Measurements from ENCODE around the gene CDC42BPB. TPM values are rescaled to one million over a fixed set of nuclear protein-coding genes. Genes with fewer than 3 reads are reported as not detected.
A peak's percentile ranks its signal among the peaks of the same experiment; 100 is the strongest.

Gene CDC42BPB
- total RNA-seq, 4 donors from 2014 or later, result 90.7 to 153 (median 101) TPM

DNA sequence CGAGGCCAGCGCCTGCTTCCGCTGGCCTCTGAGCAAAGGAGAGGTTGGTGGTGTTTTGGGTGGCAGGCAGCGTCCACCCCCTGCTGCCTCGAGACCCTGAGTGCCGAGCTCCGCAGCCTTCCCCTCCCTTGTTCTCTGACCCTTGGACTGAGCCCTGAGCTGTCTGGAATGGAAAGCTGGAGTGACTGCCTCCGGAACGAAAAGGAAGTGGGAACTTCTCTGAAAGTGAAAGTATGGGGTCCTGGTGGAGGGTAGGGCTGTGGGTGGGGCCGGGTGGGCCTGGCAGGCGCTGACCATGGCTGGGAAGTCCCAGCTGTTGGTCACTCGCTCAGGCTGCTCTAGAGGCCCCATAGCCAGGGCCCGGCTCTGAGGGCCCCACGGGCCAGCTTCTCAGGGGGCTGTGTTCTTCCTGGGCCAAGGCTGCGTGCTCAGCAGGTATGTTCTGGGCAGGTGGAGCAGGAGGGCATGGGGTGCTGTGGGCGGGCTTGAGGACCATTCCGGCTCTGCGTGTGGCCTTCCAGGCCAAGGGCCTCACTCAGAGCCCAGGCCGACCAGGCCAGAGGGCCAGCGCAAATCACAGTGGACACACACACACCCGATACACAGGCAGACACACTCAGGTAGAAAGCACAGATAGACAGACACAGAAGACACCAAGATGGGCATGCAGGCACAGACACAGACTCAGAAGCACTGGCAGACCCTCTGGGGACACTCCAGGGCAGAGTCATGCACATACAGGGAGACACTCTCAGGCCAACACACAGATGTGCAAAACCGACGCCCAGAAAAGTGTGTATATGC is 37.3 kb upstream of the CDC42BPB start, which contains the start of gene EXOC3L4:
EXOC3L4 (plus strand) TSS at position 320 of the 804 bp plus-strand sequence. CDS start 5,495 bp downstream, outside the sequence.
- no peaks in the 10 kb centered on the region for H3K36me3 ChIP-seq
- no peaks in the 10 kb centered on the region for H3K9me3 ChIP-seq
- 81 to 82% methylated on average over 19 of the region's 23 CpGs for WGBS, 2 donors
- peaks cover 0 to 8% of the 10 kb centered on the region in 2 donors for H3K4me1 ChIP-seq
- no peak for DNase-seq
- intact Hi-C loops (cut with DNase I), result loop anchor here (10.0 kb wide), 1 partner anchor 400 kb away; no protein-coding TSS in a partner anchor
- no peak within 1 kb of the TSS for H3K27ac ChIP-seq
- TF ChIP-seq, protein P1, sequence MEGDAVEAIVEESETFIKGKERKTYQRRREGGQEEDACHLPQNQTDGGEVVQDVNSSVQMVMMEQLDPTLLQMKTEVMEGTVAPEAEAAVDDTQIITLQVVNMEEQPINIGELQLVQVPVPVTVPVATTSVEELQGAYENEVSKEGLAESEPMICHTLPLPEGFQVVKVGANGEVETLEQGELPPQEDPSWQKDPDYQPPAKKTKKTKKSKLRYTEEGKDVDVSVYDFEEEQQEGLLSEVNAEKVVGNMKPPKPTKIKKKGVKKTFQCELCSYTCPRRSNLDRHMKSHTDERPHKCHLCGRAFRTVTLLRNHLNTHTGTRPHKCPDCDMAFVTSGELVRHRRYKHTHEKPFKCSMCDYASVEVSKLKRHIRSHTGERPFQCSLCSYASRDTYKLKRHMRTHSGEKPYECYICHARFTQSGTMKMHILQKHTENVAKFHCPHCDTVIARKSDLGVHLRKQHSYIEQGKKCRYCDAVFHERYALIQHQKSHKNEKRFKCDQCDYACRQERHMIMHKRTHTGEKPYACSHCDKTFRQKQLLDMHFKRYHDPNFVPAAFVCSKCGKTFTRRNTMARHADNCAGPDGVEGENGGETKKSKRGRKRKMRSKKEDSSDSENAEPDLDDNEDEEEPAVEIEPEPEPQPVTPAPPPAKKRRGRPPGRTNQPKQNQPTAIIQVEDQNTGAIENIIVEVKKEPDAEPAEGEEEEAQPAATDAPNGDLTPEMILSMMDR (IDR thresholded peaks at IDR 0.05), result no peak
- TF ChIP-seq POLR2A (IDR thresholded peaks at IDR 0.05), result no peak
- no peak within 1 kb of the TSS for H3K4me3 ChIP-seq (replicated peaks in 1 of 3)
- no peaks in the 10 kb centered on the region for H3K27me3 ChIP-seq

DNA sequence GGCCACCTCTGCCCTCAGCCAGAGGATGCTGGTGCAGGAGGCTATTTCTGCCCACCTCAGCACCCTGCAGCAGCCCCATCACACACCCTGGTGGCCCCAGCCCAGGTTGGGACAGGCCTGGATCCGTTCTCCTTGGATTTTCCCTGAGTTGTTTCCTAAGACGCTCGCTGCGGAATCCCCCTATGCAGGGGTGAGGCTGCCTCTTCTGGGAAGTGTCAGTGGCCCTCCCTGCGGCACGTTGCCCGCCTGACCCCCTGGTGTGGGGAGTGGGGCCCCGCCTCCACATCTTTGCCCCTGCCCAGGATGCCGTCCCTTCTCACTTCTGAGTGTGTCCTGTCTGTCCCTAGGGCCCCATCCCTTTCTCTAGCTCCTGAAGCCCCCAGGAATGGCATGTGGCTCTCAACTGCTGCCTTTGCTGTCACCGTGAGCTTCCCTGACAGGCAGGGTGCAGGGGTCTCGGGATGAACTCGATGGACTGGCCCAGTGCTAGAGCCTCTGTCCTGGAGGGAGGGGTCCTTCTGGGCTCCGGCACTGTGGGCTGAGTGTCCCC is 36.6 kb upstream of the CDC42BPB start:
- Histone ChIP-seq H3K9me3 (no peaks in the 10 kb centered on the region), H3K27me3 (no peaks in the 10 kb centered on the region), H3K27ac (no peak overlapping the region), H3K4me1 (peaks cover 0 to 8% of the 10 kb centered on the region in 2 donors), H3K4me3 (replicated peaks in 1 of 3) (no peak overlapping the region), H3K36me3 (no peaks in the 10 kb centered on the region)
- DNase-seq, result no peak
- TF ChIP-seq, protein P1 (IDR thresholded peaks at IDR 0.05), result no peak
- TF ChIP-seq POLR2A (IDR thresholded peaks at IDR 0.05), result no peak
- intact Hi-C loops (cut with DNase I), result loop anchor here (10.0 kb wide), 1 partner anchor 399 kb away; no protein-coding TSS in a partner anchor
- WGBS, 2 donors, result 81 to 89% methylated on average over 6 to 12 of the region's 13 CpGs

DNA sequence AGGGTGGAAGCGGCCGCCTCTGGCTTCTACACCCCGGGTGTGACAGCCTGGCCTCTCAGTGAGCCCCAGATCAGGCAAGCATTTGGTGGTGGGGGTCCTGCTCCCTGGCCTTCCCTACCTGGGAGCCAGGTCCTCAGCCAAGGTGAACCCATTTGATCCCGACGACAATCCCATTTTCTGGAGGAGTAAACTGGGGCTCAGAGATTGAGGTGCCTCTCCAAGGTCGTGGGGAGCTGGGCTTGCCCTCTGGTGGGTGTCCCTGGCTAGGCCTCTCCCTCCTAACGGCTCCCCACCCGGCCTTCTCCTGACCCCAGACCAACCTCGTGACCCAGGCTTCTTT is 34.5 kb upstream of the CDC42BPB start:
- Histone ChIP-seq H3K36me3 (no peaks in the 10 kb centered on the region), H3K27me3 (no peaks in the 10 kb centered on the region), H3K9me3 (no peaks in the 10 kb centered on the region), H3K4me3 (replicated peaks in 1 of 3) (peak overlapping the region in 1 of 3 donors; percentile 48), H3K27ac (peak overlapping the region in 1 of 3 donors; percentile 18), H3K4me1 (peaks cover 0 to 8% of the 10 kb centered on the region in 2 donors)
- WGBS, 2 donors, result 56 to 74% methylated on average over 6 to 8 of the region's 9 CpGs
- intact Hi-C loops (cut with DNase I), result loop anchor here (10.0 kb wide), 1 partner anchor 397 kb away; no protein-coding TSS in a partner anchor
- no peak for DNase-seq
- TF ChIP-seq, protein P1 (IDR thresholded peaks at IDR 0.05), result no peak
- TF ChIP-seq POLR2A (IDR thresholded peaks at IDR 0.05), result no peak

DNA sequence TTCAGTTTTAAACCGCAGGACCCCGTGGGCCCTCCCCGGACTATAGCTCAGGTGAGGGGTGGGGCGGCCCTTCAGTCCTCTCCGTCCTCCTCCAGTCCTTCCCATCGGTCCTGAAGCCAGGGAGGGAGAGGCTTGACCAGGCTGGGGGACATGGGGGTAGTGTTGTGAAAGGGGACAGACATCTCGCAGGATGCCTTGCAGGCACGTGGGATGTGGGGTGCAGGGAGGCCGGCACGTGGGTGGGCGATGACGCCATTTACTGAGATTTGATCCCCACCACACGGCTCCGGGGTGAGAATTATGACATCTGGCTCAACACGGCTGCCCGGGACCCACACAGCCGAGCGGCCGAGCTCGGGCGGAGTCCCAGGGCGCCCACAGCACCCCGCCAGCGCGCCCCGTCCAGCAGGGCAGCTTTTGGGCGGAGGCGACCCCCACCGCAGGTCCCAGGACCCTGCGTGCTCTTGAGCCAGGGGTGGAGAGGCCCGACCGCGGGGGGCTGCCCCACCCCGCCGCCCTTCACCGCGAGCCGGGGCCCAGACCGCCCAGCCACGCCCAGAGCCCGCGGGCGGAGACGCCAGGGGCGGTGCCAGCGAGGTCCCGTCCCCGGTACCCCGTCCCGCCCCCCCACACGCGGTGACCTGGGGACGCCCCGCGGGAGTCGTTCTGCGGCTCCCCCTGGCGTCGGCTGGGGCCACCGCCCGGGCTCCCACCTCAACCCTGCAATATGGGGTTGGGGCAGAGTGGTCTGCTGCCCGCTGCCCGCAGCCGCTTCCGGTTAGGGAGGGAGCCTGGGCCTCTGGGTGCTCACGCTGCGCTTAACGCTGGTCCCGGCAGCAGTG is 33.9 kb upstream of the CDC42BPB start:
- intact Hi-C loops (cut with DNase I), result loop anchor here (10.0 kb wide), 1 partner anchor 396 kb away; no protein-coding TSS in a partner anchor
- Histone ChIP-seq H3K27ac (peak overlapping the region in 1 of 3 donors; percentile 18), H3K36me3 (no peaks in the 10 kb centered on the region), H3K4me3 (replicated peaks in 1 of 3) (peak overlapping the region in 1 of 3 donors; percentile 48), H3K27me3 (no peaks in the 10 kb centered on the region), H3K4me1 (peaks cover 0 to 8% of the 10 kb centered on the region in 2 donors), H3K9me3 (no peaks in the 10 kb centered on the region)
- peak; percentile 70 to 72 for DNase-seq
- TF ChIP-seq, protein P1 (IDR thresholded peaks at IDR 0.05), result peak; percentile 17 to 64 (median 44)
- TF ChIP-seq POLR2A (IDR thresholded peaks at IDR 0.05), result no peak
- 5 to 29% methylated on average over 8 to 12 of the region's 69 CpGs for WGBS, 2 donors
